NCI-H1092 treated with DMSO at 0.1 percent for 48 hours (cell line): ENCODE measurements around the gene PELO.
"Not testable (repeated sequence)": the region's sequence is repeated elsewhere in the genome, so short reads cannot be mapped to it uniquely, and the experiment has no call there.

Experiments
- DNase-seq: peaks from one replicate; lab custom pipeline; 2025; lab: John Stamatoyannopoulos, UW

The PELO gene

GRCh38 chr5:52802272-52802973, 14.7 kb downstream of the PELO start:
- DNase-seq, result no peak

GRCh38 chr5:52802974-52803336, 15.2 kb downstream of the PELO start:
- DNase-seq, result no peak

DNA sequence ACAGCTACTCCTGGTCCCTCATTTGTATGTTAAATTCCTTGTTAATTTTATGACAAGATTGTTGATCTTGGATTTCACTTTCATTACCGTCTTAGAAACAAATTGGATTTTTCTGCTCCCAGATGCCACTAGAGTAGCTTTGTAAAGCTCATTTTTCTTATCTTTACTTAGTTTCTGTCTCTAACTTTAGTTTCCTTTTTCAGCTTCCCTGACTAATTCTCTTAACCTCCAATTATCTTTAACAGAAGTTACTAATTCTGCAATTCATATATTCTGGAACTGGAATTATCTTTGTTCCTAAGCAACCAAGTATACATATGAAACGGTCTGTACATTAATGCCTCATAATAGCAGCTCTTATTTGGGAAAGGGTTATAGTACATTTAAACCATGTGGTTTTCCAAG, 16.7 kb downstream of the PELO start:
- no peak for DNase-seq

DNA sequence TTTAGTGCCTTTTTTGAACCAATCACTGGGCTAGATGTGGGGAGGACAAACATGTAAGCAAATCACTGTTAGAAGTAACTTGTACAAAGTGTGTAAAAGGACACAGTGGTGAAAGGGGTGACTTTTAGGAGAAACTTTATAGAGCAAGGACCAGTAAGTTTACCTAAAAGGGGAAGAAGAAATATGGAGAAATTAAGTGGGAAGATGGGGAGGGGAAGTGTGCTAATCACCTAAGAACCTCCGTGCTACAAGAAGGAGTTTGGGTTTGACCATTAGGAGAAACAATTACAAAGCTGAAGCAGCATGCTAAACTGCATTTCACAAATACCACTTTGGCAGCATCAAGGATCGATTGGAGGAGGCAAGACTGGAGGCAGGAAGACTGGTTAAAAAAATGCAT, 17.3 kb downstream of the PELO start:
- DNase-seq, result no peak

GRCh38 chr5:52805615-52806014, 17.9 kb downstream of the PELO start:
- DNase-seq, result no peak

DNA sequence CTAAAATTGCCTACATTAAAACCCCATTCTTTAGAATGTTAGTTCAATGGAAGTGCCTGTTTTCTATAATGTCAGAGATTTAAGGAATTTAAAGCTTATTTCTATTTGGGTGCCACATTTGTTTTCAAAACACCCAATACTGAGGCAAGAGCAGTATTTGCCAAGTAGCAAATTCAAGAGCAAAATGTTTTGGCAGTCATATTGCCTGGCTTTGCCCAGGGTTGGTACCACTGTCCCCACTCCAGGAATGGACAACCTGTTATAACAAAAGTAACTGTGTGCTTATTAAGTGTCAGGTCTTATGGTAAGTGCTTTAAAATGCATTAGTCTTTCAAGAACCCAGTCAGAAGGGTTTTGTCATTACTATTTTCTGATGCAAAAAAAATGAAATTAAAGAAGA, 19.3 kb downstream of the PELO start:
- no peak for DNase-seq

- DNase-seq, result no peak
Measured at GRCh38 chr5:52807723-52808122, 20.0 kb downstream of the PELO start.

- no peak for DNase-seq
Measured at GRCh38 chr5:52808316-52808901, 20.7 kb downstream of the PELO start.

DNA sequence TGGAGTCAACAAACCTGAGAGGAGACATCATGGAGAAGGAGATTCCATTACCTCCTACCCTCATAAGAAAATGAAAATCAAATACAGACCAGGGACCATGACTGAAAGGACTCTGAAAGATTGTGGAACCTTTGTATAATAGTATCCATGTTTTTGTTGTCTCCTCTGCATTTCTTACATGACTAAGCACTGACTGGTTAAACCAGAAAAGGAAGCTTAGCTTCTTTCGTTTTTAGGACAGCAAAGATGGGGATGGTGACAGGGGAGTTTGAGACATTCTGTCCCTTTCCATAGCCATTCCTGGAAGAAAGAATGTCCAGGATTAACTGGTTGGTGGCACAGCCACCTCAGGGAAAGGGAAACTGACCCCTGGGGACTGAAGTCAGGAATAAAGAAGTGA, 22.2 kb downstream of the PELO start:
- no peak for DNase-seq

DNA sequence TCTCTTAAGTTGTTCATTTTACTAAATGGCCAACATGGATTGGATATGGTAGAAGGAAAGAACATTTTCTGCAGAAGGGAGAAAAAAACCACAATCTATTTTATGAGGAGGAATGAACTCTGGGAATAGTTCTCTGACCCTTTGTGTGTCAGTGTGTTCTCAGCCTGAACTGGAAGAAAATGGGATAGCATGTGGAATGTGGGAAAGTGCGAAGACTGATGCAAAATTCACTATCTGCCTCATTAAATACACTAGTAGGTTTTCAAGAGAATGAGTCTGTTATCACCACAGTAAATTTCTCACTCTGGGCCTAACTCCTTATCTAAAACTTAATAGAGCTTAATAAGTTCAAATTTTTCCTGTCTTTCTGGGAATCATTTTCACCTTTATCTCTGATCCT, 22.7 kb downstream of the PELO start:
- DNase-seq, result no peak

GRCh38 chr5:52811067-52811749, 23.5 kb downstream of the PELO start:
- DNase-seq, result no peak

DNA sequence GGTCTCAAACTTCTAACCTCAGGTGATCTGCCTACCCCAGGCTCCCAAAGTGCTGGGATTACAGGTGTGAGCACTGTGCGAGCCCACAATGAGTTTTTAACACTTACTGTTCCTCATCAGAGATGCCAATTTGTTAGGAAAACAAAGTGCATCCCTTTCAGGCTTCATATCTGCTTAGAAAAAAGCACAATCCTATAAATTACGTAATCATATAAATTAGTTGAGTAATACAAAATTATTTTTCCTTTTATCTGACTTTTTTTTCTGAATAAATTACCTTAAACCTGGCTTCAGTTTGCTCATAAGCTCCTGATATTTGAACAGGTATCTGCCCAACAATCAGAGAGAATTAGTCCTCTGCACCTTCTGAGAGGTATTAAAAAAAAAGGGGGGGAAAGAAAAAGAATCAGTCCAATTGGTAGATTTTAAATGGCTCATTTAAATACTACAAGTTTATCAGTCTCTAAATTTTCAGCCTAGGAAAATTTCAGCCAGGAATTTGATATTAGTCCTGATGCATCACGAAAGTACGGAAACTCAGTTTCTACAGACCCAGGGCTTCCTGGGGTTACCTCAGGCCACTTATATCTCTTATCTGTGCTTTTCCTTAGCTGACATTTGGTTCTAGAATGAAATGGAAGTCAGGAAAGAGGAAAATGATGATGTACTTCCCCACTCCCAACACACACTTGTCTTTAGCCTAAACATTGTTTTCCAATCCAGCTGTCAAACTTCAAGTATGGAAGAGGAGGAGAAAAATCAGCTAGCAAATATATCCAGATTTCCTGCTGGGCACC, 26.8 kb downstream of the PELO start:
- no peak for DNase-seq

GRCh38 chr5:52817818-52818217, 30.1 kb downstream of the PELO start:
- DNase-seq, result no peak

DNA sequence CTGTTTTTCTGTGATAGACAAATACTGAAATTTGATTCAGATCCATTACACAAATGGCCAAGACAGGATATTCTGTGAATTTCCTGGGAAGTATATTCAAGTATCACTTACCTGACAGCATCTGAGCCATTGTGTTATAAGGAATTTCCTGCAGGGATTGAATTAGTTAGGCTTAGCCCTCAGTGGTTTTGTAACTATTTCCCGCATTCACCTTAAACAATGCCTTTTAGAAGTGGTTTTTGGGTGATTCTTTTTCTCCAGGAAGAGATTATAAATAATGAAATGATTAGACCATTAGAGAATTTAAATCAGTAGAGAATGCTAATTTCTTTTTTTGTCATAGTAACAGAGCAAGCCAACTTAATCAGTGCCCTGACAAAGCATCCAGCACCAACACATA, 30.6 kb downstream of the PELO start:
- DNase-seq, result no peak

DNA sequence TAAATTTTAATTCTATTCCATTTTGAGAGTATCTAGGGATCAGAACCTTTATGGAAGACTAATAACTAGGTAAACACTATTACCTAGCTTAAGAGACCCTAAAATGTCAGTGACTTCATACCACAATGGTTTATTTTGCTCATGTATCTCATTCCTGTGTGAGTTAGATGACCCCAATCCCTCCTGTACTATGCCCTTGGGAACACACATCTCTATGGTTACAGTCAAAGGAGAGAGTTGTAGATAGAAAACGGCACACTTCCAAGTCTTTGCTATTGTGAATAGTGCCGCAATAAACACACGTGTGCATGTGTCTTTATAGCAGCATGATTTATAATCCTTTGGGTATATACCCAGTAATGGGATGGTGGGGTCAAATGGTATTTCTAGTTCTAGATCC, 31.1 kb downstream of the PELO start:
- DNase-seq, result not testable (repeated sequence)

GRCh38 chr5:52821901-52822300, 34.2 kb downstream of the PELO start:
- no peak for DNase-seq

GRCh38 chr5:52822437-52822836, 34.7 kb downstream of the PELO start:
- no peak for DNase-seq

DNA sequence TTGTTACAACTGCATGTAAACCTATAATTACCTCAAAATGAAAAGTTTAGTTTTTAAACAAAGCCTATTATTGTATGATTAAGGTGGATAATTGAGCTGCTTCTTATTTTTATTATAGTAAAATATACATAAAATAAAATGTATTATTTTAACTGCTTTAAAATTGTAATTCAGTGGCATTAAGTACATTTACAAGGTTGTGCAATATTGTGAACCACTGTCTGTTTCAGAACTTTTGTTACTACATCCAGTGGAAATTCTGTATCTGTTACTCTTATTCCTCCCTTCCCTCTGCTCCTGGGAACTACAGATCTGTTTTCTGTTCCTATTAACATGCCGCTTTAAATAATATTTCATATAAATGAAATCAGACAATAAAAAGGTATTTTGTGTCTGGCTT, 37.1 kb downstream of the PELO start:
- DNase-seq, result no peak

DNA sequence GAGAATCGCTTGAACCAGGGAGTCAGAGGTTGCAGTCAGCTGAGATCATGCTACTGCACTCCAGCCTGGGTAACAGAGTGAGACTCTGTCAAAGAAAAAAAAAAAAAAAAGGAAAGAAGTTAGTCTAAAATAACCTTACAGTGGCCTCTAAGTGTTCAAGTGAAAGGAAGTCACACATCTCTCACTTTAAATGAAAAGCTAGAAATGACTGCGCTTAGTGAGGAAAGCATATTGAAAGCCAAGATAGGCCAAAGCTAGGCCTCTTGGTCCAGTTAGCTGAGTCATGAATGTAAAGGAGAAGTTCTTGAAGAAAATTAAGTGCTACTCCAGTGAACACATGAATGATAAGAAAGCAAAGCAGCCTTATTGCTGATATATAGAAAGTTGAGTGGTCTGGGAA, 38.1 kb downstream of the PELO start:
- DNase-seq, result no peak

GRCh38 chr5:52827815-52828214, 40.1 kb downstream of the PELO start:
- DNase-seq, result no peak

- no peak for DNase-seq
Measured at GRCh38 chr5:52829664-52830063, 41.9 kb downstream of the PELO start.

GRCh38 chr5:52830650-52831049, 42.9 kb downstream of the PELO start:
- DNase-seq, result no peak
